Muscle of back (tissue), 11 donors: ENCODE results near the gene SMTN. TPM values are rescaled to one million over a fixed set of nuclear protein-coding genes. Genes with fewer than 3 reads are reported as not detected.

Source experiments
- DNase-seq, 3 donors: peaks; one replicate each; pipeline versions ENCODE4 v3.0.0 to v3.0.0-alpha.2; 2013
- polyA plus RNA-seq, 10 donors: library from polyadenylated mRNA; unstranded; fragments of 120-200 nt; gene quantifications; one replicate each; pipeline ENCODE4 v1.2.1, GENCODE V29; 2013; ENCODE audit not compliant: insufficient read length in 10 of 10

The SMTN gene
- polyA plus RNA-seq, 10 donors, result 98.8 to 216 (median 189) TPM

GRCh38 chr22:31124811-31125465 is 43.8 kb downstream of the SMTN start:
- no peak for DNase-seq

GRCh38 chr22:31125521-31126117 is 44.5 kb downstream of the SMTN start:
- DNase-seq, result no peak

DNA sequence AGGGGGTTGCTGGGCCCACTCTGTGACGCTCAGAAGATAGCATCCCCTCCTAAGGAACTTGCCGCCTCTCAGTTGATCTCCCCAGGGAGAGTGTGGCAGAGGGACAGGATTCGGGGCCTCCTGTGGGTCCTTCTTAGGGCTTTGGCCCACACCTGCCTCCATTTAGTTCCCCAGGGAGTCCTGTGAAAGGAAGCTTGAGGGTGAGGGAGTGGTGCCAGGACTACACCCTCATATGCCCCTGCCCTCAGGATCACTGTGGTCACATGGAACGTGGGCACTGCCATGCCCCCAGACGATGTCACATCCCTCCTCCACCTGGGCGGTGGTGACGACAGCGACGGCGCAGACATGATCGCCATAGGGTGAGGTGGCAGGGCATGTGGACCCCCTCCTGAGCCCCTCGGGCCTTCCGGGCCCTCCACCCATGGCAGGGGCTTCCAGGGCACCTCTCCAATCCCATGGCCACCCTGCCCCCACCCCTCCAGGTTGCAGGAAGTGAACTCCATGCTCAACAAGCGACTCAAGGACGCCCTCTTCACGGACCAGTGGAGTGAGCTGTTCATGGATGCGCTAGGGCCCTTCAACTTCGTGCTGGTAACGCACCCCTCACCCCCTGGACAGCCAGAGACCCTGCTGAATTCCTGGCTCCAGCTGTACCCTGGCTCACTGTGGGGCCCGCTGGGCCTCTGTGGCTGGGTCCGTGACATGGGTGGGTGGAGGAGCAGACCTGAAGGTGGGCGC is 45.2 kb downstream of the SMTN start:
- no peak for DNase-seq

GRCh38 chr22:31126869-31127175 is 45.7 kb downstream of the SMTN start:
- no peak for DNase-seq

GRCh38 chr22:31127181-31127772 is 46.2 kb downstream of the SMTN start:
- DNase-seq, result no peak

- DNase-seq, result no peak
Observed at GRCh38 chr22:31128156-31128555, 47.0 kb downstream of the SMTN start.

DNA sequence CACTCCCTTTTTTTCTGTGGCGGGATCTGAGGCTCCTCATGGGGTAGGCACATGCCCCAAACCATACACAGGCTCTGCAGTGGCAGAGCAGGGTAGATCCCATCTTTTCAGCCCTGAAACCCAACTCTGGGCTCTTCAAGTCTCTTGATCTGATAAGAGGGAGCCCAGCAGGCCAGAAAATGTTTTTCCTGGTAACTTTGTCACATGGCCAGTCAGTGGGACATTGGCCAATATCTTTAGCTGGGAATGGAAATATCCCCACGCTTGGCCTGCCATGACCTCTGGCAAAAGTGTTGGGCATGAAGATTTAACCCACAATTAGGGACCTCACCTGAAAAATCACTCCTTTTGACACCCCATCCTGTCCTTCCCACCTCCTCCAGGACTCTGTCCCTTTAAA is 49.8 kb downstream of the SMTN start:
- DNase-seq, result no peak

DNA sequence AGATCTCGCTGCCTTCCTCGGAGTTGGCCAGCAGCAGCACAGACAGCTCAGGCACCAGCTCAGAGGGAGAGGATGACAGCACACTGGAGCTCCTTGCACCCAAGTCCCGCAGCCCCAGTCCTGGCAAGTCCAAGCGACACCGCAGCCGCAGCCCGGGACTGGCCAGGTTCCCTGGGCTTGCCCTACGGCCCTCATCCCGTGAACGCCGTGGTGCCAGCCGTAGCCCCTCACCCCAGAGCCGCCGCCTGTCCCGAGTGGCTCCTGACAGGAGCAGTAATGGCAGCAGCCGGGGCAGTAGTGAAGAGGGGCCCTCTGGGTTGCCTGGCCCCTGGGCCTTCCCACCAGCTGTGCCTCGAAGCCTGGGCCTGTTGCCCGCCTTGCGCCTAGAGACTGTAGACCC is 52.8 kb downstream of the SMTN start:
- no peak for DNase-seq

GRCh38 chr22:31134688-31135087 is 53.6 kb downstream of the SMTN start:
- DNase-seq, result no peak

DNA sequence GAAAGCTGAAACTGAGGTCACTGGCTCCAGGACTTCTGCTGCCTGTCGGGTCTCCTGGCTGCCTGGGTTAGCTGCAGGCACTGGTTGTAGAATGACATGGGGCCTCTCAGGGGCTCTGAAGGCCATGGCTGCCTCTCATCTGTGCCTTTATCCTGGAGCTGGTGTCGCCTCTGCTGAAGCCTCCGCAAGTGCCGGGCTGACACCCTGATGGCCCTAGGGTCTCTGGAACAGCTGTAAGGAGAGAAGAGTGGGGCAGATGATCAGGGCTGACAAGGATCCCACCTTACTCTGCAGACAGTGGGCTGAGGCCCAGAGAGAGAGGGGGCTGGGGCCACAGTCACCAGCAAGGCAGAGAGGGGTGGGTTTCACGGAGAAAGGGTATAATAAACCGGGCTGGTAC is 54.6 kb downstream of the SMTN start:
- DNase-seq, result no peak

DNA sequence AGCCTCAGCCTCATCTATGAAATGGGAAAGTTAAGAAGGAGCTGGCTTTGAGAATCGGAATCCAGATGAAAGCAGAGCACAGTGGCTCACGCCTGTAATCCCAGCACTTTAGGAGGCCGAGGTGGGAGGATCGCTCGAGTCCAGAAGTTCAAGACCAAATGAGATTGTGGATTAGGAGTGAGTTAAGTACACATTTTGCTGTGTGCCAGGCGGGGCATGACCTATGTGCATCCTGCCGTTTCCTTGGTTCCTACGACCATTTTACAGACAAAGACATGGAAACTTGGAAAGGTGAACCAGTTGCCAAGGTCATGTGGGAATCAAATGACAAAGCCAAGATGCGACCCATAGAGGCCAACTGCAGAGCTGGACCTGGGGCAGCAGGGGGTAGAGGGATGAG is 55.0 kb downstream of the SMTN start:
- no peak for DNase-seq

GRCh38 chr22:31136711-31137110 is 55.6 kb downstream of the SMTN start:
- no peak for DNase-seq

DNA sequence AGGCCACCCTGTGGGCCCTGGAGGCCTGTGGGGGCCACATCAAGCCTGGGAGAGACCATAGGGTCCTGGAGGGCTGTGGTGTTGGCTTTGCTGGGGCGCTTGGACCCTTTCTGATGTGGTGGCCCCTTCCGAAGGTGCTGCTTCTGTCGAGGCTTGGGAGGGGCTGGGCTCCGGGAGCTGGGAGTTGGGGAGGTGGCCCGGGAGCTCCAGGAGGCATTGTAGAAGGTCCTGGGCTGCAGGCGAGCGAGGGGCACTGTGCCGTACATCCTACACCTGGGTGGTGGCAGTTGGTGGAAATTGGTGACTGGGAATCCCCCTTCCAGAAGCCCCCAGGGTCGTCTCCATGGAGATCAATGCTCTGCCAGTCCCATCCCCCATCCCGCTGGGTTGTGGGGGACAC is 56.6 kb downstream of the SMTN start:
- no peak for DNase-seq

GRCh38 chr22:31138126-31138525 is 57.0 kb downstream of the SMTN start:
- no peak for DNase-seq

GRCh38 chr22:31139066-31139465 is 57.9 kb downstream of the SMTN start:
- no peak for DNase-seq

- no peak for DNase-seq
Observed at GRCh38 chr22:31139866-31140716, 59.0 kb downstream of the SMTN start, which contains the start of gene PLA2G3. TSS of gene PLA2G3 (minus strand) at chr22:31140508. CDS start at chr22:31140354, 154 bp downstream.

DNA sequence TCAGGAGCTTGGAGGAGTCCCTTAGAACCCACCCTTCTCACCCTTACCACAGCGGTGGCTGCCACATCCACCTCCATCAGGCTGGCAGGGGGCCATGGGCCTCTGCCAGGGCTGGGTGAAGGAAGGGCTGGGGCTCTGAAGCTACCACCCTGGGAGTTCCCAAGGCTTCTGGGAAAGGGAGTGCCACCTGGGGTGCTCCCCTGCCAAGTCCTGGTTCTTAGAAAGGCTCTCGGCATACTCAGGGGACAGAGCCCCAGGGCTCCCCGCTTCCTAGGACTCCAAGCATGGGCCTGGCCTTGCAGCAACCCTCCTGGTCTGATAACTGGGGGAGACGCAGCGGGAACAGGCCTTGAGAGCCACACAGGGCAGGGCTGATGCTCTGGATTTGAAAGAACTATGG is 59.6 kb downstream of the SMTN start:
- DNase-seq, result no peak

DNA sequence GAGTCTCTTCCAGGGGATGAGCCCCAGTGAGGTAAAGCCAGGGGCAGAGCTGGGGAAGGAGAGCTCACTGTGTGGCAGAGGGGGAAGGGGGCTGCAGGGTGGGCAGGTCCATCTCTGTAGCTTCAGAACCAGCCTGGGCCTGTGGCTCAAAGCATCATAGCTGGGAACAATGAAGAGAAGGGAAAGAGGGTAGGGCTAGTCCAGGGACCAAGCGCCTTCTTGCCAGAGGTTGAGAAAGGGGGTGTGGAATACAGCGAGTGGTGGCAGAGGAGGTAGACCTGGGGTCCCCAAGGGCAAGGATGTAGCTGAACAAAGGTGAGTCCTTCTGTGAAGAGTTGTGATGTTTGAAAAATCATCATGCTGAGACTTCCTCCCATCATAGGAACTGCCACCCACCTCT is 60.4 kb downstream of the SMTN start:
- no peak for DNase-seq

DNA sequence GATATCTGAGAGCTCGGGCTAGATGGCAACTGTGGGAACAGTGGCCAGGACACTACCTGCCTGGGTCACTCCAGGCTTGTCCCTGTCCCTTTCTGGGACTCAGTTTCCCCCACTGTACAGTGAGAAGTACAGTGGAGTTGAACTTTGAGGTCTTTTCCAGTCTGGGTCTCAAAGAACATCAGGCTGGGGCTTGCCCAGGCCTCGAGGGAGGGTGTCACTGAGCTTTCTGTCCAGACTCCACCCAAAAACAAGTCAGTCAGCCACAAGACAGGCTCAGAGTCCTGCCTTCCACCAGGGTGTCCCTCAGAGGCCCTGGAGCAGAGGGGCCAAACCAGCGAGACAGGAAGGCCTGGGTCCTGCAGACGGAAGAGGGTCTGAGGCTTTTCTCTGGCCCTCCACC is 61.2 kb downstream of the SMTN start:
- no peak for DNase-seq

DNA sequence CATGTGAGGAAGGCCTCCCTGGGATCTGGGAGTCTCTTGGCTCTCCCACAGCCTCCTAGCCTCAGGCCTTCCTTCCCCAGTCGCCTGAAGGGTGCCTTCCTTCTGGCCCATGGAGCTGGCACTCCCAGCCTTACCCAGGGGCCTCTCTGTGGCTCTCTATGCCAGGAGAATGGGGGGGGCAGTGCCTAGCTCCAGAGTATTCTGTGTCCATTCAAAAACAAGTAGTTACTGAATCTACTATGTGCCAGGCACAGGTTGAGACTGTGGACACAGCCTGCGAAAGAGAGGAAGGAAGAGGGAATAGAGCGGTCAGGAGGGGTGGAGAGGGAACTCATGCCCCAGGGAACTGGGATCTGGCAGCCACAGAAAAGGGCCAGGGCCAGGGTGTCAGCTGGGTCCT is 61.9 kb downstream of the SMTN start:
- DNase-seq, result no peak

- DNase-seq, result no peak
Observed at GRCh38 chr22:31143537-31143936, 62.4 kb downstream of the SMTN start.

DNA sequence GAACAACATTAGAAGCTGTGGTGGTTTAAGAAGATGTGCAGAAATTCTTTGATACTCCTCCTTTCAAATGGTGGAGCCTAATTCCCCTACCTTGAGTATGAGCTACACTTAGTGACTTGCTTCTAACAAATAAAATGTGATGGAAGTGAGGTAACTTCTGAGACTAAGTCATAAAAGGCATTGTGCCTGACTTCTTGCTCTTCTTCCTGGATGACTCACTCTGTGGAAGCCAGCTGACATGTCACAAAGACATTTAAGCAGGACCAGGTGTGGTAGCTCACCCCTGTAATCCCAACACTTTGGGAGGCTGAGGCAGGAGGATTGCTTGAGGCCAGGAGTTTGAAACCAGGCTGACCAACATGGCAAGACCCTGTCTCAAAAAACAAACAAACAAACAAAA is 63.1 kb downstream of the SMTN start:
- no peak for DNase-seq
